SW 1271 (cell line): Measurements from ENCODE around the gene BCL2.

ENCODE experiments used
- DNase-seq, 2 experiments: peaks; one replicate each; lab custom pipeline; 2025; lab: John Stamatoyannopoulos, UW

The BCL2 gene

DNA sequence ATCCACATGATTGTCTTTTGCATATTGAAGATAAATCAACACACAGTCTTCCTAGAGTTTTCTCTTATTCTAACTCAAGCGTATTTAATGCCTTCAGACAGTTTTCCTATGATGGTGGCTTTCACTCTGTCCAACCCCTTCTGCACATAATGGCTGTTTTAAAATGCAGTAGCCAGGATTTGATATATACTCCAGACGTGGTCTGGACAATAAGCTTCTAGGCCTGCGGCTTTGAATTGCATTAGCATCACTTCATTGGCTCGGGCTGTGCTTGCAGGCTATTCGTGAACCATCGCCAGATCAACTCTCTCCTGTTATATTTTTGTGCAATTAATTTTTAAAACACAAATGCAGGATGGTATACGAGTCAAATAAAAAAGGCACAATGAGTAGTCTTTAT, 235.3 kb downstream of the BCL2 start:
- DNase-seq: no peak

DNA sequence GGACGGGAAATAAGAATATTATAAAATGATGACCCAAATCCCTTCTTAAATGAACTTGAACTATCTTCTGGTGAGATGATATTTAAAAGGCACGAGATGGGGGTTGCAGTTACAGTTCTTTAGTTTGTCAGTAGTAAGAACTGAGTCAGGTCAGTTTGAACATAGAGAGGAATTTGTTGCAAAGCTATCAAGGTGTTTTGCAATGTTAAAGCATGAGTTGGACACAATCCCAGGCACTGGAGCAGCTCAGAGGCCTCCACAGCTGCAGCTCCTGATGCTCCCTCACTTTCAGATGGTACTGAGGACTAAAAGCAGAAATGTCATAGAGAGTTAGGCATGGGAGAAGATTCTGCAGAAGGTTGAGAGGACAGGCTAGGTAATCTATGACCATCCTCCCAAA, 236.0 kb downstream of the BCL2 start:
- DNase-seq: no peak

DNA sequence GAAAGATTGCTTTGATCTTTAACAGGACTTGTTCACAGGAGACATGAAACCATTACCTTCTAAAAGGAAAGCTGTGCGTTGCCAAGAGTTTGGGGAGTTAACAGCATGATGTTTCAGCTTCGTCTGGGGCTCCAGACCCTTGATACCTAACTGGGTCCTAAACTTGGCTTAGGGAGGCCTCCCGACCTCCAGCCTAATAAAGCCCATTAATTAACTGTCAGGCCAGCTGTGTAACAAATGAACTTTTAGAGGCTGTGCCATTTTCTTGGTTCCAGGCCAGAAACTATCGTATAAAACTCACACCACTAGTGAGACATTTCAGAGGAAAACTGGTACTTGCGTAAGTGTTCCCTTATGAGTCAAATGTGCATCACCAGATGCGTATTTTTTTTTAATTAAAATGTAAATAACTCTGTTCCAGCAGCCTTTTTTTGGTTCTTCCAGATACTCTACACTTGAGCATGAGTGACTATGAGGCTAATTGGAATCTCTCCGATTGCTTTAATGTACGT, 236.5 kb downstream of the BCL2 start:
- DNase-seq: no peak

DNA sequence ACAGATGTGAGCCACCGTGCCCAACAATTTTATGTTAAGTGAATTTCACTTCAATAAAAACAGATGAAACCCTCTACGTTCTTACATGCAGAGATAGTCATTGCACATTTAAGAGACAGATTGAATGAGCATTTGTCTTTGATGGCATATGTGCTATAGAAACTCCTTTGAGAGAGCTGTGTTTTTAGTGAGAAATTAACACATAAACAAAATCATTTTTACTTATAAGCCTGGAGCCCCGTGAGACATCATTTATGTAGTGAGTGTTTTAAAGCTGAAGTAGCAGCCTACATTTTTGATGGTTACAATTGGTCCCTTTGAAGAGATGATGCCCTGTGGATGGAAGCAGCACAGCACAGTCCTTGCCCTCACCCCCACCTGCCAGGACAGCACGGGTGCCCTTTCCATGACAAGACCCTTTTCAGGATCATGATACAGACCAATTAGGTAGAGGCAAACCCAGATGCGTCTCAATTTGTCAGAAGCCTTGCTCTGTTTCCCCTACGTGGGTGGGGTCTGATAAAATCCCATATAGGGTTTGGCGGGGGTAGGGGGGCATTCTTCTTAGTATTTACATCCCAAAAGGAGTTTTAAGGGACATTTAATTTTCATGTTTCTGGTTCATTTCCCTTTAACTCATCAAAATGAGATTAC, 237.1 kb downstream of the BCL2 start:
- DNase-seq: no peak

DNA sequence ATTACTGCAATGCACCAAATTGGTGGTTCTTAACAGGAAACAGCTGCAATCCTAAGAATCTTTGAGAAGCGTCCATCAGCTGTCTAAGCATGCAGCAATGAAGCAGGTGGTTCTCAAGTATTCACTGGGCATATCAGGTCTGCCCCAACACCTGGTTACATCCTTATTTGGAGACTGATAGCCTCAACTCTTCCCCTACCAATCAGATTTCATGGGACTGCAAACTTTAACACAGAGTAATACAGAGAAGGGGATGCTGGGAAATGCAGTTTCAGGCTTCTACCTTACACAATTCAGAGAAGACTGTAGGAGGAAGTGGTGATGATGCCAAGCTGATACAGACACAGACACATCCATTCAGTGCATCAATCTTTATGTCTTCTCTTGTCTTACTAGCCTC, 240.5 kb downstream of the BCL2 start:
- no peak for DNase-seq

DNA sequence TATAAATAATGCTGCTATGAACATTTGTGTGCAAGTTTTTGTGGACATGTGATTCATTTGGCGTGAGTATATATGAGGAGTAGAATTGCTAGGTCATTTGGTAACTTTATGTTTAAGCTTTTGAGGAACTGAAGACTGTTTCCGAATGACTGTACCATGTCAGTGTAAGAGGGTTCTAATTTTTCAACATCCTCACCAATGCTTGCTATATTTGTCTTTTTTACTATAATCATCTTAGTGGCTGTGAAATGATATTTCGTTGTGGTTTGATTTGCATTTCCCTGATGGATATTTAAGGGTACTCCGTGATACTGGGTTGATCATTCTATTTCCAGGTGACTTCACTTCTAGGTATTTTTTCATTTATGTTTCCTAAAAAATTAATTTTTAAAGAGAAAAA, 241.1 kb downstream of the BCL2 start:
- DNase-seq: no peak

DNA sequence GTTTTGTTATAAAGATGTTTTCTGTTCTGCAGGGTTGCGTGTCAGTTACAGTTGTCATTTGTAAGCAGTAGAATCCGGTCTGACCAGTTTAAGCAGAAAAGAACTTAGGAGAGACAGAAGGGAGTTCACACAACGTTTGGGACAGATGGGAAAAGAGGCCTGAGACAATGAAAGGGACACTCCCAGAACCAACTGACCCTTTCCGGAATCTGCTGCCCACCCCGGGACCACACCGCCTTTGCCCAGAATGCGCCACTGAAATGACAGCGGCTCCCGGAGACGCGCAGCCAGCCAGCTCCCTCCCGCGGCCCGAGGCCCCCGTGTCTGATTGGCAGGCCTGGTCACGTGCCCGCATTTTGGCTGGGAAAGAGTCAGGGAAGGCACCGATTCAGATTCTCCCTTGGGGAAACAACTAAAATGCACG, 244.6 kb downstream of the BCL2 start:
- DNase-seq: peak; percentile 5 to 35

DNA sequence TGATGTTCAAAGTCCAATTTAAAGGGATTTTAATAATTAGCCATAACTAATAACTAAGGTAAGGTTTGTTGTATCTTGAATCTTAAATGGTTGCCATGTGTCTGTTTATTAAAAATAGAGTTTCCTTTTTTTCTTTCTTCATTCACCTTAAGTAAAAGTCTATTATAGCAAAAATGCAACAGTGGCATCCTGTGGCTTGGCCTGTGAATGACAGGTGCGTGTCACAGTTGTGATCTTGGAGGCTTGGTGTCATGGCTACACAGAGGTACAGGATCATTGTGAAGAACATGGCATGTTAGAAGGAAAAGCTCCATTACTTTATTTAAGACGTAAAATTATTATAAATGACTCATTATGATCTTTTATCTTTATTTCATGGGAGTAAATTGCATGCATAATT, 246.1 kb downstream of the BCL2 start:
- no peak for DNase-seq
